Measurements from ENCODE around the gene SCAI. TPM values are rescaled to one million over a fixed set of nuclear protein-coding genes. Genes with fewer than 3 reads are reported as not detected.

SCAI gene
- total RNA-seq, 1 donor from 2014 or later = 3.8 TPM

DNA sequence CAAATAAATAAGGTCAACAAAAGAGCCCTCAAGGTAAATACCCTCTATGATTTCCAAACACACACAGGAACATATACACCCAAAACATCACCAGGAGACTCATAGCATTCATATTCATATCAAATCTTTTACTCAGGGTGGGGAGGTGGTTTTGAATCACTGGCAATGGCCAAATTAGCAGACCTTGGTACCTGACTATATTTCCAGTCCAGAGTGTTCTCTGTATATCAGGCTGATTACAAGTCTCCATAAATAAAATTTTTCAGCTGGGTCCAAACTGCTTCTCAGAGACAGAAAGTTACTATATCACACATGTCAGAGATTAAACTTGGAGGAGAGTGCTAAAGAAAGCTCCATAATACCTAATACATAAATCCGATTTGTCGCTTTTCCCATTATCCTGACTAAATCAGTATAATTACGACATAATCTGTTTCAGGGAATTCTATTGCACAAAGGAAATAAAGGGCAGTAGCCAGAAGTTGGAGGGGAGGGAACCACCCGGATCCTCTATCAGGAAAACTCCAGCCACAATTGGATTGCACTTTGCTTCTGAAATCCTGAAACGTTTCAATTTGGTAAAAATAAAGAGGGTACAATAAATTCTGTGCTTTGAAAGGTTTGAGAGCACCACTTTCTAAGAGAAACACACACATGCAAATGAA is 195.5 kb downstream of the SCAI start:
- DNase-seq (ENCODE audit: low read depth in 2 of 2) = peak in 1 of 2 donors; percentile 17

DNA sequence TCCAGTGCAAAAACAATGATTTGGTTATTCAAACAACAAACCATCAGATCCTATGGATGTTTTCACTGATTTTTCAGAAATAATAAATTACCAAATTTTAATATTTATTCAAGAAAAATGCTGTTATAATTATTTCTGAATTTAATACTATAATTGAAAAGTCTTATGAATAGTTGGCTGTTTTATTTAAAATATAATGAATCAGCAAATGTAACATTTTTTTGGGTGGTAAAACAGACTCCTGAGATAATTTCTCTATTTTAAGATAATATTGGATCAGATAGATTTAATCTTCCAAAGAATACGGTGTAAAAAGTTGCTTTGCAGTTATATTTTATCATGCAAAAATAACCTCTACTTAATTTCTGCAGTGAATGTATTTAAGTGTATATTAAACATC is 197.2 kb downstream of the SCAI start:
- DNase-seq (ENCODE audit: low read depth in 2 of 2) = no peak

DNA sequence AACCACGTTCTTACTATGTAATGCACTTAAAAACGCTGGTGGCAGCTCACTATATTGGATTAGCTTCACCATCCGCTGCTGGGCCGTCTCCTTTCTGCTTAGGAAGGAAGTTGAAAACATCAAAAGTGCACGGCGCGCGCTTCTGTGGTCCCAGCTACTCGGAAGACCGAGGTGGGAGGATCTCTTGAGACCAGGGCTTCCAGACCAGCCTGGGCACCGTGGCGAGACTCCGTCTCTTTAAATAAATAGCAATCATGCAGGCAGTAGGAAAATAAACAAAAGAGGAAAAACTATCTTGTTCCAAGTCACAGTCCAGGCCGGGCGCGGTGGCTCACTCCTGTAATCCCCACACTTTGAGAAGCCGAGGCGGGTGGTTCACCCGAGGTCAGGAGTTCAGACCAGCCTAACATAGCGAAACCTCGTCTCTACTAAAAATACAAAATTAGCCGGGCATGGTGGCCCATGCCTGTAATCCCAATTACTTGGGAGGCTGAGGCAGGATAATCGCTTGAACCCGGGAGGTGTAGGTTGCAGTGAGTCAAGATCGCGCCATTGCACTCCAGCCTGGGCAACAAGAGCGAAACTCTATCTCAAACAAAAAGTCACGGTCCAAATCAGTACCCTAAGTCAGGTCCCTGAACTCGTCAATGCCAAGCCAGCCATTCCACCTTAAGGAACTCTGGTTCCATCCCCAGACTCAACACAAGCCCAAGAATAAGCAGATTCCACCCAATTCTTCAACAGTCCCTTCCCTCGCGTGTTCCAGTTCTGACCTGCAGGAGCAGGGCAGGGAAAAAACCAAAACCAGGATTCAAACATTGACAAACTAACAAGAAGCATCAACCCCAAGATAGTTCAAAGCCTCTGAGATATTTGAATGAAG is 201.4 kb downstream of the SCAI start:
- DNase-seq (ENCODE audit: low read depth in 2 of 2) = peak; percentile 56 to 67

DNA sequence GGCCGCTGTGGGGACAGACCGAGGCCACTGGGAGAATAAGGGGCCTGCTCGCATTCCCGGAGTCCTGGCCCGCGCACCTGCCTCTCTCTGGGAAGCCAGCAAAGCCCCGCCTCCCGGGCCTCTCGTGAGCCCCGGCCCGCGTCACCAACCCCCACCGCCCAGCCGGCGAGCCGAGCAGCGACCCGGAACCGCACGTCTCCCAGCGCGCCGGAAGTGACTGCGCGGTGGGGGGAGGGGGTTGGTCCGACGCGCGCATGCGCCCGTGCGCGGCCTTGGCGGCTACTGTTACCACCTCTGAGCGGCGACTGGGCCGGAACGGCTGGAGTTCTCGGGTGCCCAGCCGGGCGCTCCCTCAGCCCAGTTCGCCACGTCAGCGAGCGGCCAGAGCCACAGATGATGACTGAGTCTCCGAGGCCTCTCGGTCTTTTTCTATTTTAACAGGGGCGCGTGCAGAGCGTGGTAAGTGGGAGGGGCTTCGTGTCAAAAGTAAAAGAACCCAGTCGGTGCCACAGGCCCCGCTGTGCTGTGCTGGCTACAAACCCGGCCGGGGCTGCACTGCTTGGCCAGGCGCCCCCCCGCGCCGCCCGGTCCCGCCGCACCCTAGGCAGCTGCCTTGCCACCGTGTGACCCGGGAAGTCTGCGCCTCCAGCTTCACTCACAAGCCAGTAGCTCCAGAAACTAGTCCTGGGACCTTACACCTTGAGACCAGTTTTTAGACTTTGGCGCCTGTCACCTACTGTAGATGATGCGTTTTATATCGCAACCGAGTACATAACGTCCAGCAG is 202.2 kb downstream of the SCAI start, which contains the start of gene GOLGA1:
GOLGA1 (minus strand) TSS at position 190 of the 785 bp plus-strand sequence. CDS start 2,372 bp downstream, outside the sequence.
- peak; percentile 96 to 98 for DNase-seq (ENCODE audit: low read depth in 2 of 2)

DNA sequence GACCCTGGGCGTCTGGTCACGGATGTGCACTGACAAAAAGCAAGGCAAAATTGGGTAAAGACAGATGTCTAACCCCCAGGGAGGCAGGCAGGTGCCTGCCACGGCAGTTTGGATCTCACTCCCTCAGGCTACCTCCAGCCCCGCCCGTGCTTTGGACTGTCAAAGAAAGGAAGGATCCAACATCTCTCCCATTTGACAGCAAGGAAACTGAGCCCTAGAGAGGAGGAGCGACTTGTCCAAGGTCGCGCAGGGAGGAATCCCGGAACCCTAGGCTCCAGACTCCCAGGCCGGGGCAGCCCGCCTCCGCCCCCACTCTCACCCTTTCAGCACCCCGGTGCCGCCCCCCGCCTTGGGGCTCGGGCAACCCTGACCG is 202.8 kb downstream of the SCAI start:
- DNase-seq (ENCODE audit: low read depth in 2 of 2) = no peak

DNA sequence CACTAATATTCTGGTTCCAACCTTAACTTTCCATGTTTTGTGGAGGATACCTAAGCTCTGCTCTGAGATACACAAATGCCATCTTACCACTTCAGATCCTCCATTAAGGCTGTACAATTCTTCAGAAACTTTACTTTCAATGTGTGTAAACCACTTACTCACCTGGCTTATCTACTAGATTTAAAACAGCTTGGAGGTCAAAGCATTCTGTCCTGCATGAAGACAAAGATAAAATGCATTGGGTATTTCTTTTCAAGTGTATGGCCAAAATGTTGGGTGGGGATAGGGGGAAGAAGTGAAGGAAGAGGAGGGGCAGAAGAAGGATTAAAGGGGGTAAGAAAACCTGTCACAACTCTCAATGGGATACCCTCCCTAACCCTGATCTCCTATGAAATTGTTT is 203.4 kb downstream of the SCAI start:
- no peak for DNase-seq (ENCODE audit: low read depth in 2 of 2)

DNA sequence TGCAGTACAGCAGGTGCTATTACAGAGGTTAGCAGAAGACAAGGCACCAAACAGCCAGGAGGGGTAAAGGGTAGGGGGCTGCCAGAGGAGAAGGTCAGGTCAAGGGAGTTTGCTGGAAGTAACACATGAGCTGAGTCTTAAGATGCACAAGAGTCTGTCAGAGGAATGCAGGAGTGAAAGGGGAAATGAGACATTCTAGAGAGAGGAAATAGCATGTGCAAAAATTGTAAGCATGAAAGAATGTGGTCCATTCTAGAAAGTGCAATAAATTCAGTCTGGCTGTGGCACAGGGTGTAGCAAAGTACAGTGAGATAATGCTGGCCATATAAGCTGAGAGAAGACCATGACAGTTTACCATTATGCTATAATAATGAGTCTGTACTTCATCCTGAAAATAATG is 209.0 kb downstream of the SCAI start:
- peak in 1 of 2 donors; percentile 72 for DNase-seq (ENCODE audit: low read depth in 2 of 2)

DNA sequence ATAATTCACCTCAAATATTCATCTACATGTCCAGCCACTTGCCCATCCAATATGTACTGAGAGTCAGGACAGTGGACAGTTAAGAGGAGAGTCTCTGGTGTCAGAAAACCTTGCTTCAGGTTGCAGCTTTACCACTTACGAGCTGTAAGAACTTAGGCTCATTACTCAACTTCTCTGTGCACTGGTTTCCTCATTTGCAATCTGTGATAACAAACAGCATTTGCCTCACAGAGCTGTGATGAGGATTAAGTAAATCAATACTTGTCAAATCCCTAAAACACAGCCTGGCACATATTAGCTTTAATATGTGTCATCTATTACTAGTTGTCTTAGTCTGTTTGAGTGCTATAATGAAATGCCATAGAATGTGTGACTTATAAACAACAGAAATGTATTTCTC is 211.0 kb downstream of the SCAI start:
- DNase-seq (ENCODE audit: low read depth in 2 of 2) = no peak

DNA sequence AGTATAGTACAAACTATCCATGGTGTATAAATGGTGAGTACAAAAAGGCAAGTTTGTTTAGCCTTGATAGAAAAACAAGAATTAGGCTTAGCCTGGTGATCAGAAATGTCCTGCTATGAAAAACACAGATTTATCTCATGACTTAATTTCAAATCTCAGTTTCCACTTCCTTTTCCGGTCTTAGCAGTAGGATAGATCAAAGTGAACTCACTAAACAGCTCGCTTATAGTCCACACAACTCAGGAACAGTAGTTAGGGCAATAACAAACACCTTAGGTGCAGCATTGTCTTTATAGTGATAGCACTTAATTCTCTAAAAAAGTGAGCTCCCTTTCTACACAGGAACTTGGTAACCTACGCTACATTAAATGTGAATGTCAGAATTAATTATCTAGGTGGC is 213.9 kb downstream of the SCAI start:
- DNase-seq (ENCODE audit: low read depth in 2 of 2) = no peak

DNA sequence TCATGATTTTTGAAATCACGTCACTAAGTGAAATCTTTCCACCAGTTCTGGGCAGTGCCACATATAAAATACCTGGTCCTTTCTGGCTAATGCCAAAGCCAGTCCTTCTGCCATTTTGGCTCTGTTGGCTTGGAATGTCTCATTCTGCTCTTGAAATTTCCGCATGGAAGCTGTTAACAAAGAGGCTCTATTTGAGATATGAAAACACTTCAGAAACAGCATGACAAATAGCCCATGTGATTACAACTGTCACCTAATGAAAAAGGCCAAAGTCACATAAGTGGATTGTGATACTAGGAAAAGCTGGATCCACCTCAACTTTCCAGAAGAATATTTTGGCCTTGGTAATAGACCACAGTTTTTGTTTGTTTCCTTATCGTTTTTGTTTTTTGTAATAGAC is 215.2 kb downstream of the SCAI start:
- no peak for DNase-seq (ENCODE audit: low read depth in 2 of 2)

DNA sequence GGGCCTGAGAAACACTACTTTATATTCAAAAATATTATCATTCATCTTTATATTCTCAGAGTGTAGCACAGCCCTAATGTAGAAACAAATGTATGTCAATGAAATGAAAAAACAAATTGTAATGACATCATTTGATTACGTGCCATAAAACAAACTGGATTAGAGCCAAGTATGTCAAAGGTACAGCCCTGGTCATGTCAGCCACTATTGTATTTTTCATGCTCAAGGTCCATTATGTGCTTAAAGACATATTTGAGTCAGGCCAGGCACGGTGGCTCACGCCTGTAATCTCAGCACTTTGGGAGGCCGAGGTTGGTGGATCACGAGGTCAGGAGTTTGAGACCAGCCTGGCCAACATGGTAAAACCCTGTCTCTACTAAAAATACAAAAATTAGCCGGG is 222.9 kb downstream of the SCAI start:
- DNase-seq (ENCODE audit: low read depth in 2 of 2) = peak; percentile 67 to 69

DNA sequence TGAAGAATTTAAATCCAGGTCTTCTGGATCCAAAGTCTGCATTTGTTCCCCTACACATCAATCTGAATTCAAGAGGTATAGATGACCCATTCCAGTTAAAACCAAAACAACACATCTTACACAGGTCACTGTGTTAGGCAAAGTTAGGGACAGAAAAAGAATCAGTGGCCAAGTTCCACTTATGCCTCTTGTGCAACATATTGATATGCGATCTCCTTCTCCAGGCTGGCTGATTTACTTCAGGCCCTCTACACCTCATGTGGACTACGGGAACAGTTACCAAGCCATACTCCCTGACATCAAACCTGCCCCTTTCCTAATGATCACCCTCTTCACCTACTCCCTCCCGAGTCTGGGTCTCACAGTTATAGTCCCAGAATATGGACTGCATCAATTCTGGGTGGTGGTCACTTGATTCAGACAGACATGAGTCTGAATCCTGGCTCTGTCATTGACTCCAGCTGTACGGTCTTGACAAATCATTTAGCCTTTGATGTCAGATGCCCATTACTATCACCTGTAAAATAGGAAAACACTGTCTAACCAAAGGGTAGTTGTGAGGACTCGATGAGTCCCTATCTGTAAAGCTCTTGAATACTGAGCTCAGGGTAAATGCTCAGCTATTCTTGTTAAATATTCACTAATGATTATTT is 228.4 kb downstream of the SCAI start:
- no peak for DNase-seq (ENCODE audit: low read depth in 2 of 2)

DNA sequence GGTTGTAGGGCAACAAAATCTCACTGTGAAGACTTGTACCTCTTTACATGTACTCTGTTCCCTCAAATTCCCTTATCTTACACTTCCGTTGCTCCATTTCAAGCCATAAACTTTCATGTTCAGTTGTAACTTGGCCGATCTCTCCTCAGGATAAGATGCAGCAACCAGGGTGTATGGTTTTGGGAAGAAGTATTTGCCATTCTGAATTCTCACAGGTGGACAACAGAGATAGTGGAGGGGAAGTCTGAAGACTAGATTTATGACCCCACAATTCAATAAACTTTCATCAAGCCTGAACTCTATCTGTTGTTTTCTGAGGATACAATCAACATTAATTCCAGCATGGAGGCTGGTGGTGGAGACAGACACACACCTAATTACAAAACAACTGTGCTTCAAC is 229.9 kb downstream of the SCAI start:
- DNase-seq (ENCODE audit: low read depth in 2 of 2) = no peak

DNA sequence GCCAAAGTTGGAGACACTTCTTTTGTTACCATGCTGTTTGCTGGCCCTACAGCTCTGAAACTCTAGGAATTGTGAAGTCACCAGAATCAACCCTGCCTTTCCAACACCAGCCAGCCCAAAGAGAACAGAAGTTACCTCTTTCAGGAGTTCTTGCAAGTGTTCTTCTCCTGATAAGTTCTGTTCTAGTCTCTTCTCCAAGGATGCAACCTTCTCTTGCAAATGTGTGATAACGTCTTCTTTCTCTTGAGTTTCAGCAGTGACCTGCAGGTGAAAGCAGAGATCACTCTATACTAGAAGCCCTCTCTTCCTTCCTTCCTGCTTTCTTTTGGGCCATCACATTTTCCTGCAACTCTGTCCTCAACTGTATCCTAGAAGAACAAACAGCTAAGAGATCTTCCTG is 231.6 kb downstream of the SCAI start:
- DNase-seq (ENCODE audit: low read depth in 2 of 2) = no peak

DNA sequence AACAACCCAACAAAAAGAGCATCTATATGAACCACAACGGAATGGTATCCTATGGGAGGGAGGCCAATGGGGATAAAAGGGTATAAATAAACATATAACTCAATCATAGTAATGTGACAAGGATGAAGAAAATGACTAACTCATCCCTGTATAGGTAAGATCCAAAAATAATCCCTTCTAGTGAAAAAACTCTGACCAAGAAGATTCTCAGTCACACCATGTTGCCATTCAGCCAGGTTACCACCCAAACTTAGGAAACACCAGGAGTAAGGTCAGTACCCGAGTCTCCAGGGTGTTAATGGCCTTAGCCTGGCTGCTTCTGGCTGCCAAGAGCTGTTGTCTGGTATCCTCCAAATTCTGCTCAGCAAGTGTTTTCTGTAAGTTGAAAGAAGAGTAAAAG is 235.2 kb downstream of the SCAI start:
- no peak for DNase-seq (ENCODE audit: low read depth in 2 of 2)

DNA sequence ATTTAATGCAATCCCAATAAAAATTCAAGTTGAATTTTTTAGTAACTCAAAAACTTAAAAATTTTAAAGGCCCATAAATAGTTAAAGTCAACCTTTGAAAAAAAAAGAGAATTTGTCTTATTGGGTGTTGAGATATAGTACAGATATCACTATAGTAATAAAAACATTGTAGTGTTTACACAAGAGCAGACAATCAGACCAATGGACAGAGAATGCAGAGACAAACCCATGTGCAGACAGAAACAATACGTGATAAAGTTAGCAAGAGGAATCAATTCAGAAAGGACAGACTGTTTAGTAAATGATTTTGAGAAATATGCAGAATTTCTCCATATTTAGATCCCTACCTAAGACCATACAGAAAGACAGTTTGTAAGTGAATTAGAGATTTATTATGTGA is 236.4 kb downstream of the SCAI start:
- DNase-seq (ENCODE audit: low read depth in 2 of 2) = peak in 1 of 2 donors; percentile 65

DNA sequence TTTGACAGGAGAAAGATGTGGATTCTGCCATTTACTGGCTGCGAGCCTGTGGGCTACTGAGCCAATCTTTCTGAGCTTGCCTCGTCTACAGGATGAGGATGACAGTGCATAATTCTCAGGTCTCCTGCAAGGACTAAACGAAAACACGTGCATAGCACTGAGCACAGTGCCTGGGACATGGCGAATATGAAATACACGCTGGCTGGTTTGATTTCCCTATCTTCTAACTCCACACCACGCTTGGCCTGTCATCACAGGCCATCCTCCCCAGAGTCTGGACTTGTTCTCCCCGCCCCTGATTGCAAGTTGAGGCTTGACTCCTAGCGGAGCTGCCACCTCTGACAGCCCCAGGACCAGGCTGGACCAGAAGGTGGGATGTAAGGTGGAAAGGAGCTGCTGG is 243.5 kb downstream of the SCAI start:
- no peak for DNase-seq (ENCODE audit: low read depth in 2 of 2)

DNA sequence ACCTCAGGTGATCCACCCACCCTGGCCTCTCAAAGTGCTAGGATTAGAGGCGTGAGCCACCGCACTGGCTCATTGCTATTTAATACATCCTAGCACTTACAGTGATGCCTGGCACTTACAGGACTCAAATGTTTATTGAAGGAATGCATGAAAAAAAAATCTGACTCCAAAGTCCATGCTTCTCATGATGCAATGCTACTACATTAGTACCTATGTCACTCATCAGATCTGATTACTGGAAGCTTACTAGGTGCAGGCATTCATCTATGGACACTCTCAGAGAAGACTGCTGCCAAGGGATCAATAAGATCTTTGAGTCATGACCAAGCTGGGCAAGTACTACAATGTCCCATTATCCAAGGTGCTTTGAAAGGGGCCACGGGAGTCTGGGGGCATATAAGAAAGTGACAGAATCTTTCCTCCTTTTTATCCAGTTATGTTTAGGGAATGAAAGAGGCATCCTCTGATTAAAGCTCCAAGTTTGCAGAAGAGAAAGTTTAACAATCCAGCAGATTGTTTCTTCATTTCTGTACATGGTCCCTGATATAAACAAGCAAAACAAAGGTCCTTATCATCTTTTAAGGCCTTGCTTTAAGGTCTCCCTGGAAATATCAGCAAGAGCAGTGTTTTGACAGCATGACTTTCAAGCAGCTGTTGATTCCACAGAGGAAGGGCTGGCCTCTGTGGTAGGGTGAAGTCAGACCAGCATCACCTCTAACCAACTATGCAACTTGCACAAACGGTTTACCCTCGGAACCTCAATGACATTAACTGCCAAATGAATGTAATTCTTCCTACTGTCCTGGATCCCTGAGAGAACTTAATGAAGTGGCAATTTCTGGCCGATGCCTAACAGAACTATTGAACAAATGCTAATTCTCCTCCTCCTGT is 245.5 kb downstream of the SCAI start:
- no peak for DNase-seq (ENCODE audit: low read depth in 2 of 2)

DNA sequence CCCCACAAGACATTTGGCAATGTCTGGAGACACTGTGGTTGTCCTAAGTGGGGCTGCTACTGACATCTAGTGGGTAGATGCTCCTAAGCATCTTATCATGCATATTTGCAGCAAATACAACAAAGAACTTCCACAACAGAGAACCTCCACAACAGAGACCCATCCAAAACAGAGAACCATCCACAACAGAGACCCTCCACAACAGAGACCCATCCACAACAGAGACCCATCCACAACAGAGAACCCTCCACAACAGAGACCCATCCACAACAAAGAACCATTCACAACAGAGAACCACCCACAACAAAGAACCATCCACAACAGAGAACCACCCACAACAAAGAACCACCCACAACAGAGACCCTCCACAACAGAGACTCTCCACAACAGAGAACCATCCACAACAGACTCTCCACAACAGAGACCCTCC is 248.6 kb downstream of the SCAI start:
- DNase-seq (ENCODE audit: low read depth in 2 of 2) = peak; percentile 62 to 73

DNA sequence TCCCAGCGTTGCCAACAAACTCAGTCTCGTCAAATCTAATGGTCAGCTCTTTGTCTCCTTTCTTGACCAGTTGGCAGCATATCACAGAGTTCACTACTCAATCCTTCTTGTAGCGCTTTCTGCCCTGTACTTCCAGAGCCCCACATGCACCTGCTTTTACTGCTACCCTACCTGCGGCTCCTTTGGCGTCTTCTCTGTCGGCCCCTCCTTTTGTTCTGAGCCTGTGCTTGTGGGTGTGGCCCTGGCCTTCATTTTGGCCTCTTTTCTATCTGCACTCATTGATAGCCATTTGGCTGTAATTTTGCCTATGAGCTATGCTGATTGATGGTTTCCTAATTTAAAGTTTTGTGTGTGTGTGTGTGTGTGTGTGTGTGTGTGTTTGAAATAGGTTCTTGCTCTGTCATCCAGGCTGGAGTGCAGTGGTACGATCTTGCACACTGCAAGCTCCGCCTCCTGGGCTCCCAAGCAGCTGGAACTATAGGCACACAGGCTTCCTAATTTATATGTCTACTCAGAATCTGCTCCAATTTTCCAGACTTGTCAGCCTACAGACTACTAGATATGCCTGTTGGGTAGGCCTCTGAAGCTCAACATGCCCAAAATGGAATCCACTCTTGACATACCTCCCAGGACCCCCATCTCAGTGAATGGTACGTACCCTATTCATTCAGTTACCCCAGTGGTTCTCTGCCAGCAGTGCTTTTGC is 249.1 kb downstream of the SCAI start:
- DNase-seq (ENCODE audit: low read depth in 2 of 2) = no peak

All from lung microvascular endothelial cell (primary cell).